Measurements from ENCODE around the gene TTC39C. TPM values are rescaled to one million over a fixed set of nuclear protein-coding genes. Genes with fewer than 3 reads are reported as not detected.

The TTC39C gene
- total and polyA plus RNA-seq, 3 donors from 2014 or later = 57.7 to 70.4 (median 68.3) TPM

DNA sequence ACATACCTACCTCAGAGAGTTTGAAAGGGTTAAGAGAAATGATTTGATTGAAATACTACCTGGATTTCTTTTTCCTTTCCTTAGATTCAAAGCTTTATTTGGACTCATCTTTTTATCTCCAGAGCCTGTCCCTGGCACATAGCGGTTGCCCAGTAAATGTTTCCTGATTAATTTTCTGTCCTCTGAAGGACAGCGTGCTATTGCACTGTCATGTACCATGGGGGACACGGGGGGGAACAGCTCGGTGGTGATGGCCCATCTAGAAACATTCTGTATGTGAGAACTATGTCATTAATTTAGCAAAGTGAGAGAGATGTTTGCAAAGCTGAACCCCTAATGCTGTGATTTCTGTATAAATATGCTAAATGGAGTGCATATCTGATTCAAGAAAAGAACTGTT is 97.9 kb downstream of the TTC39C start:
- no peaks in the 10 kb centered on the region for H3K36me3 ChIP-seq (ENCODE audit: low read depth, missing control alignments)
- no peak overlapping the region for H3K27ac ChIP-seq
- H3K4me3 ChIP-seq = no peak overlapping the region
- H3K9me3 ChIP-seq = no peaks in the 10 kb centered on the region
- no peak for DNase-seq
- no peak for TF ChIP-seq POLR2A (IDR thresholded peaks at IDR 0.05)
- TF ChIP-seq, protein P1, sequence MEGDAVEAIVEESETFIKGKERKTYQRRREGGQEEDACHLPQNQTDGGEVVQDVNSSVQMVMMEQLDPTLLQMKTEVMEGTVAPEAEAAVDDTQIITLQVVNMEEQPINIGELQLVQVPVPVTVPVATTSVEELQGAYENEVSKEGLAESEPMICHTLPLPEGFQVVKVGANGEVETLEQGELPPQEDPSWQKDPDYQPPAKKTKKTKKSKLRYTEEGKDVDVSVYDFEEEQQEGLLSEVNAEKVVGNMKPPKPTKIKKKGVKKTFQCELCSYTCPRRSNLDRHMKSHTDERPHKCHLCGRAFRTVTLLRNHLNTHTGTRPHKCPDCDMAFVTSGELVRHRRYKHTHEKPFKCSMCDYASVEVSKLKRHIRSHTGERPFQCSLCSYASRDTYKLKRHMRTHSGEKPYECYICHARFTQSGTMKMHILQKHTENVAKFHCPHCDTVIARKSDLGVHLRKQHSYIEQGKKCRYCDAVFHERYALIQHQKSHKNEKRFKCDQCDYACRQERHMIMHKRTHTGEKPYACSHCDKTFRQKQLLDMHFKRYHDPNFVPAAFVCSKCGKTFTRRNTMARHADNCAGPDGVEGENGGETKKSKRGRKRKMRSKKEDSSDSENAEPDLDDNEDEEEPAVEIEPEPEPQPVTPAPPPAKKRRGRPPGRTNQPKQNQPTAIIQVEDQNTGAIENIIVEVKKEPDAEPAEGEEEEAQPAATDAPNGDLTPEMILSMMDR (IDR thresholded peaks at IDR 0.05) = no peak
- intact Hi-C loops (cut with DNase I; ENCODE audit: low total_unique reads) = no loop called here
- H3K4me1 ChIP-seq = peaks cover 9% of the 10 kb centered on the region
- H3K27me3 ChIP-seq = no peaks in the 10 kb centered on the region
- WGBS, 2 donors = 71 to 89% methylated on average over 4 of the region's 4 CpGs

DNA sequence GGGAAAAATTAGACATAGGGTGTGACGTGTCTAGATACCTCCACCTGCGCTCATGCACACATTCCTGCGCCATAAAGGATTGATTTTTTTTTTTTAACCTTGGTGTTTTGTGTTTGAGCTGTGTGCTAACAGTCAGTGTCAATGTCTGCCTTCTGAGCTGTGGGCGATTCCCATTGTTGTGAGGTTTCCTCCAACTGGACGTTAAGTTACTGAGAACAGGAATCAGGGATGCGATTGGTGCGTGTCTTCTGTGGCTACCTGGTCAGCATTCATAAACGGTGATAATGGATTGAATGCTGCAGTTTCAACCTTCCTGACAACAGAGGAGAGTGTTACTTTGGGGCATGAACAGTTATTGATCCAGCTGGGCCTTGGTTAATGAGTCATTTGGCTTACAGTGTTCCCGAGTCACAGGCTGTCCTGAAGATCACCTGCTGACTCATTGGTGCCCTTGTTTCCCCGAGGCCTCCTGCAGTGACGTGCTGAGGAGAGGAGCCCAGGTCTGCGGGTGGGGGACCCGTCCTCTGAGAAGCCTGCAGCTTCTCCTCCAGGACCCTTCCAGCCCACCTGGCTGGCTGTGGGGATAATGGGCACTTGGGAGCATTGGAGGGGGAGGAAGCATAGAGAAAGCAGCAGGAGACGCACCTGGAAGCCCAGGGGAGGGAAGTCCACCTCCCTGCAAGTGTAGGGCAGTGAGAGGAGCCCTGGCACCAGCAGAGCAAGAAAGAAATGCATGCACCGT is 98.5 kb downstream of the TTC39C start:
- H3K27me3 ChIP-seq = no peaks in the 10 kb centered on the region
- no peak for TF ChIP-seq POLR2A (IDR thresholded peaks at IDR 0.05)
- TF ChIP-seq, protein P1 (IDR thresholded peaks at IDR 0.05) = no peak
- no peak for DNase-seq
- intact Hi-C loops (cut with DNase I; ENCODE audit: low total_unique reads) = no loop called here
- H3K4me1 ChIP-seq = peaks cover 9% of the 10 kb centered on the region
- H3K4me3 ChIP-seq = no peak overlapping the region
- H3K27ac ChIP-seq = no peak overlapping the region
- 86% methylated on average over 14 to 15 of the region's 15 CpGs for WGBS, 2 donors
- H3K9me3 ChIP-seq = no peaks in the 10 kb centered on the region
- H3K36me3 ChIP-seq (ENCODE audit: low read depth, missing control alignments) = no peaks in the 10 kb centered on the region

DNA sequence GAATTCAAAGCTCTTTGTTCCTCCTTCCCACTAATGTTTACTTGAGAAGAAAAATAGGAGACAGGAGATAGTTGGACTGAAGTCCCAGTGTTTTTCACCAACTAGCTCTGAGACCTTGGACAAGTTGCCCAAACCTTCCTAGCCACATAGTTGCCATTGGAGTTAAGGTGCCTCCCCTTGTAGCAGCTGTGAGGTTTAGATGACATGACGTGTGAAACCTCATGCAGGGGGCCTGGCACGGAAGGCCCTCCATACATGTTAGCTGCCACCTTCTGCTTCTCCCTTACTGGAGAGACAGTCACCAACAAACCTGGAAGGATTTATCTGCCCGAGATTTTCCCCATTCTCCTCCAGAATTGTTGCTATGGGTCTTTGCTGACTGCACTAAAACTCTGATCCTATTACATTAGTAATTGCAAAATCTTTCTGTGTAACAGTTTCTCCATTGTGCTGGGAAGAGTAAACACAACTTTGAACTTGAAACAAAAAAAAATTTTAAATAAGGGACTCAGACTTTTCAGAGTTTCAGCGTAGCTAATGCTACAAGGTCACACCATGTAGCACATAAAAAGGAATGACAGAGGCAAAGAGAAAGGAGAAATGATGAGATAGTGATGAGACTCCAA is 100.5 kb downstream of the TTC39C start:
- Histone ChIP-seq H3K27me3 (no peaks in the 10 kb centered on the region), H3K4me1 (peaks cover 9% of the 10 kb centered on the region), H3K9me3 (no peaks in the 10 kb centered on the region), H3K4me3 (no peak overlapping the region), H3K27ac (peak overlapping the region in 1 of 2 donors; percentile 6), H3K36me3 (ENCODE audit: low read depth, missing control alignments) (no peaks in the 10 kb centered on the region)
- DNase-seq = peak; percentile 50
- intact Hi-C loops (cut with DNase I; ENCODE audit: low total_unique reads) = no loop called here
- 49 to 53% methylated on average over 4 of the region's 4 CpGs for WGBS, 2 donors
- TF ChIP-seq, protein P1 (IDR thresholded peaks at IDR 0.05) = no peak
- no peak for TF ChIP-seq POLR2A (IDR thresholded peaks at IDR 0.05)

DNA sequence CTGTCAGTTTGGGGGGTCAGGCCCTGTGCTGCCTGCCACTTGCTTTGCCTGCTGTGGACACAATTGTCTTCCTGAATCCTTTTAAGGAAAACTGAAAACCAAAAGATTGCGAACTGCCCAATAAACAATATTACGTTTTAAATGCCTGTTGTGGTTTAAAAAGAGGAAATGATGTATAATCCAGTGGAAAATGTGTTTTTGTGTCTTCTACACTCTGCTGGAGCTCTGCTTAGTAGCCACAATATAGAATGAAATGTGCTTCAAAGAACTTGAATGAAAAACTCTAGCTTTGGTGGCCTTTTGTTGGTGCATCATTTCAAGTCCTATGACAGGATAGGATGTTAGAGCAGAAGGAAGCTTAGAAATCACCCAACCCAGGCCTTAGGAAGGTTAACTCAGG is 101.1 kb downstream of the TTC39C start:
- Histone ChIP-seq H3K36me3 (ENCODE audit: low read depth, missing control alignments) (no peaks in the 10 kb centered on the region), H3K27me3 (no peaks in the 10 kb centered on the region), H3K4me3 (no peak overlapping the region), H3K4me1 (peaks cover 9% of the 10 kb centered on the region), H3K27ac (peak overlapping the region in 1 of 2 donors; percentile 6), H3K9me3 (no peaks in the 10 kb centered on the region)
- WGBS, 2 donors = 52 to 54% methylated on average over 2 of the region's 2 CpGs
- no peak for DNase-seq
- intact Hi-C loops (cut with DNase I; ENCODE audit: low total_unique reads) = no loop called here
- TF ChIP-seq, protein P1 (IDR thresholded peaks at IDR 0.05) = no peak
- no peak for TF ChIP-seq POLR2A (IDR thresholded peaks at IDR 0.05)
